ENCODE results near the gene RHBDD1.

RHBDD1 gene

GRCh38 chr2:227000123-227000522 lies 164.3 kb downstream of the RHBDD1 start:
- no peak for DNase-seq (ENCODE audit: low read depth)
- no peak overlapping the region for H3K4me3 ChIP-seq (ENCODE audit: low read depth, low read length)
- no peak for TF ChIP-seq CTCF (IDR thresholded peaks at IDR 0.05; ENCODE audit: control insufficient read depth, extremely low read depth, insufficient read depth)

DNA sequence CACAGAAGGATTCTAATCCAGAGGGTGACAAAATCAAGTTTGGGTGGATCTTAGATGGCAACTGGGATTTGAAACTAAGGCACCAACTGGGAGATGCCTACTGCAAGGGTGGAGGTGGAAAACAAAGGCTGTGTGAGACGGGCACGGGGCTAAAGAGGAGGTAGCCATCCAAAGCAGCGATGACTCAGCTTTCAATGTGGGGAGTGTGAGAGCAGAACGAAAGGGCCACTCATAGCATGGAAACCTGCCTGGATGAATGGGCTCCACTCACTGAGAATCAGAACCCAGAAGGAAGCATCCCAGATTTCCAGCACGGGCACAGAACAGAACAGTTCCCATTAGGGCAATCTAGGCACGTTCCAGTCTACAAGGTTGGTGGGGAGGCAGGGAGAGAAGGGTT lies 168.6 kb downstream of the RHBDD1 start:
- no peak for TF ChIP-seq CTCF (IDR thresholded peaks at IDR 0.05; ENCODE audit: control insufficient read depth, extremely low read depth, insufficient read depth)
- H3K4me3 ChIP-seq (ENCODE audit: low read depth, low read length), result no peak overlapping the region
- no peak for DNase-seq (ENCODE audit: low read depth)

DNA sequence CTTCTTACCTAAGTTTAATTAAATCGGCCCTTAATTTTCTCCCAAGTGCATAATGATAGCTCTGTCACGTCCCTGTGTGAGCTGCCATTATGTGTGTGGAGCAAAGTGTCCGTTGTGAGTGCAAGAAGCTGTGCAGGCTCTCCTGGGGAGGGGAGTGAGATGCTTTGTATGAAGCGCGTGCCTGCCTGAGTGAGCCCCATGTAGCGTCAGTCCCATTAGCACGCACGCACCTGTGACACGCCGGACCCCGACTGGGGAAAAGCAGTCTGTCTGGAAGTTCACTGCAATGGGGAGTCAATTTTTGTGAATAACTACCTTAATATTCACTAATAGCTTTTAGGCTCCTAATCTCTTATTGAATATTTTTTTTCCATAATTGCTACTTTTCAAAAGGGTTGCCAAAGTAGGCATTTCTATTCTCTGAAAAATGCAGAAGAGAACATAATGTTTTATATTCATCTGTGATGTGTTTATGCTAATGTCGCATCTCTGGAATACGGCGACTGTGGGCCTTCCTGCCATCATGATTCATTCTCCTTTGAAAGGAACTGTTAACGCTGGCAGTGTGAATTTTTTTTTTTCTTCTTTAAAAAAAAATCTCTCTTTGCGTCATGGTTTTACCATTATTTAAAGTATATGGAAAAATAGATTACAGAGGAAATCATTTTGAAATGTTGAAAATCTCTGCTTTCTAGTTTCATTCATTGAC lies 170.5 kb downstream of the RHBDD1 start:
- TF ChIP-seq CTCF (IDR thresholded peaks at IDR 0.05; ENCODE audit: control insufficient read depth, extremely low read depth, insufficient read depth), result no peak
- DNase-seq (ENCODE audit: low read depth), result no peak
- H3K4me3 ChIP-seq (ENCODE audit: low read depth, low read length), result no peak overlapping the region

DNA sequence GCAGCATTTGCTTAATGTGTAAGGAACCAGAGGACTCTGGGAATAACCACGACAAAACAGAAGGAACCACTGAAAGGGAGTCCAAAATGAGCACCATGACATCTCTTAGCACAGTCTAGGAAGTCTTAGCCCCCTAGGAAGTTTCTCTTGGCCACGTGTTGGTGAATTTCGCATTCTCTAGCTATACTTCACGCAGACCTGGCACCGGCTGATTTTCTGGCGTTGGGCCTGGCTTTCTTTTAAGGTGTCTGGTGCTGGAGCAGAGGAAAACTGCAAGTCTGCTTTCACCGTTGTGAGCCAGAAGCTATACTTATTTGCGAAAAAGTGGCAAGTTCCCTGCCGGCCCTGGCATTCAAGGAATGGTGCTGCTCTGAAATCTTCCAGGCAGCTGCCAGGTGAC lies 171.3 kb downstream of the RHBDD1 start:
- no peak for DNase-seq (ENCODE audit: low read depth)
- H3K4me3 ChIP-seq (ENCODE audit: low read depth, low read length), result no peak overlapping the region
- TF ChIP-seq CTCF (IDR thresholded peaks at IDR 0.05; ENCODE audit: control insufficient read depth, extremely low read depth, insufficient read depth), result no peak

DNA sequence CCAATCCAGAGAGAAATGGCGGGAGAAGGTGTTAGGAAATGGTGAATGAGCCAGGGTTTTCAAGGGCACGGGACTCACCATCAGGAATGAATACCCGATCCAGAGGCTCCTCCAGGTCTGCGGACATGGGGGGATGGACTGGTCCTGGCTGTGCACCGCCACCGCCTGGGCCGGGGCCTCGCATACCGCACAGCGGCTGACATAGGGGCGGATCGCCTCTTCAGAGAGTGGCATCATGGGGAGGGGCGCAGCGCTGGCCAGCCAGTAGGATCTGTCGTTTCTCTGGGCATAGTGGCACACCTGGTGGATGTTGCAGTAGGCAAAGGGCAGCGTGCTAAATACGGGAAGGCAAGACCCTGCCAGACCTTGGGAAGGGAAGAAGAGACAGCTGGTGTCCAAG lies 172.1 kb downstream of the RHBDD1 start:
- no peak for DNase-seq (ENCODE audit: low read depth)
- no peak overlapping the region for H3K4me3 ChIP-seq (ENCODE audit: low read depth, low read length)
- TF ChIP-seq CTCF (IDR thresholded peaks at IDR 0.05; ENCODE audit: control insufficient read depth, extremely low read depth, insufficient read depth), result no peak

DNA sequence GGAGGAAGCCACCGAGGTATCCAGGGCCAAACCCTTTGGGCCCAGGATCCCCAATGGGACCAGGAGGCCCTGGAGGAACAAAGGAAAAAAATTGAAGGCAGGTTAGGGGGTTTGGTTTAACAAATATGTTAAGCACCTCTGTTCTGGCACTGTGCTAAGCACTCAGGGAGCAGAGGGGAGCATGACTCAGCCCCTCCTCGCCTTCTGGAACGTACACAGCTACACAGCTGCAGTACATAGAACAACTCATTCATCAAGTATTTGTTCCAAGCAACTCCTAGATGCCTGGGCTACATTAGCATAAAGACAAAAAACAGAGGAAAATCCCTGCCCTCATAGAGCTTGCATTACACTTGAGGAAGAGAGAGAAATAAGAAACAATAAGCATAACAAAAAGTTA lies 174.6 kb downstream of the RHBDD1 start:
- H3K4me3 ChIP-seq (ENCODE audit: low read depth, low read length), result no peak overlapping the region
- TF ChIP-seq CTCF (IDR thresholded peaks at IDR 0.05; ENCODE audit: control insufficient read depth, extremely low read depth, insufficient read depth), result no peak
- no peak for DNase-seq (ENCODE audit: low read depth)

GRCh38 chr2:227013330-227013729 lies 177.5 kb downstream of the RHBDD1 start:
- no peak for TF ChIP-seq CTCF (IDR thresholded peaks at IDR 0.05; ENCODE audit: control insufficient read depth, extremely low read depth, insufficient read depth)
- H3K4me3 ChIP-seq (ENCODE audit: low read depth, low read length), result no peak overlapping the region
- DNase-seq (ENCODE audit: low read depth), result no peak

Measured in LNCaP clone FGC (cell line).